HG03159 (cell line): Measurements from ENCODE around the gene ABLIM1.

Experiments
- ATAC-seq: cut with Tn5 transposase; IDR thresholded peaks from one replicate; pipeline ENCODE4 v1.9.1; 2021; ENCODE audit warnings: mild to moderate bottlenecking, moderate library complexity; ENCODE audit not compliant: unreplicated experiment

Gene ABLIM1

GRCh38 chr10:114593816-114594468 lies 64.1 kb downstream of the ABLIM1 start:
- ATAC-seq: no peak

- ATAC-seq: no peak
Measured at GRCh38 chr10:114593240-114593792, 64.8 kb downstream of the ABLIM1 start.

- no peak for ATAC-seq
Measured at GRCh38 chr10:114590993-114591392, 67.1 kb downstream of the ABLIM1 start.

- no peak for ATAC-seq
Measured at GRCh38 chr10:114584419-114584818, 73.7 kb downstream of the ABLIM1 start.

GRCh38 chr10:114581071-114581470 lies 77.0 kb downstream of the ABLIM1 start:
- no peak for ATAC-seq

GRCh38 chr10:114577133-114577532 lies 80.9 kb downstream of the ABLIM1 start:
- ATAC-seq: no peak

- no peak for ATAC-seq
Measured at GRCh38 chr10:114576716-114577115, 81.4 kb downstream of the ABLIM1 start.

GRCh38 chr10:114576132-114576487 lies 82.0 kb downstream of the ABLIM1 start:
- no peak for ATAC-seq

- no peak for ATAC-seq
Measured at GRCh38 chr10:114575417-114576131, 82.5 kb downstream of the ABLIM1 start.

GRCh38 chr10:114573330-114574045 lies 84.6 kb downstream of the ABLIM1 start:
- no peak for ATAC-seq

- ATAC-seq: no peak
Measured at GRCh38 chr10:114571316-114571999, 86.6 kb downstream of the ABLIM1 start.

- no peak for ATAC-seq
Measured at GRCh38 chr10:114566064-114566463, 92.0 kb downstream of the ABLIM1 start.

- no peak for ATAC-seq
Measured at GRCh38 chr10:114565066-114565465, 93.0 kb downstream of the ABLIM1 start.

GRCh38 chr10:114561008-114561523 lies 97.0 kb downstream of the ABLIM1 start:
- ATAC-seq: no peak

- no peak for ATAC-seq
Measured at GRCh38 chr10:114560144-114560543, 97.9 kb downstream of the ABLIM1 start.

GRCh38 chr10:114559636-114560035 lies 98.4 kb downstream of the ABLIM1 start:
- no peak for ATAC-seq

- no peak for ATAC-seq
Measured at GRCh38 chr10:114557854-114558253, 100.2 kb downstream of the ABLIM1 start.

GRCh38 chr10:114556236-114557122 lies 101.6 kb downstream of the ABLIM1 start:
- no peak for ATAC-seq

- no peak for ATAC-seq
Measured at GRCh38 chr10:114553436-114553835, 104.6 kb downstream of the ABLIM1 start.

- no peak for ATAC-seq
Measured at GRCh38 chr10:114552050-114552449, 106.0 kb downstream of the ABLIM1 start.
